Gastroesophageal sphincter (tissue), 4 donors: ENCODE results near the gene ITGA7. TPM values are rescaled to one million over a fixed set of nuclear protein-coding genes. Genes with fewer than 3 reads are reported as not detected.
A peak's percentile ranks its signal among the peaks of the same experiment; 100 is the strongest.

ENCODE experiments used
- ATAC-seq: fragments of 150-250 bp; one replicate; pipeline ENCODE4 v1.9.1; 2016; ENCODE audit warnings: mild to moderate bottlenecking, moderate library complexity
- H3K27ac ChIP-seq, 4 donors: fragments of 200-600 bp; sonication (generic) in 3 of 4; 1 replicate in 3 of 4; 2 replicates in 1 of 4; pipeline ENCODE4 v1.5.1; 2016 to 2019
- H3K27me3 ChIP-seq: fragments of 200-600 bp; sonication (generic); one replicate; pipeline ENCODE4 v1.5.1; 2019
- H3K36me3 ChIP-seq, 2 donors: fragments of 200-600 bp; sonication (generic); one replicate each; pipeline ENCODE4 v1.5.1; 2019; ENCODE audit warnings: control low read depth in 1 of 2
- H3K4me1 ChIP-seq, 3 donors: fragments of 200-600 bp; sonication (generic); 1 replicate in 2 of 3; 2 replicates in 1 of 3; pipeline ENCODE4 v1.5.1; 2016 to 2019; ENCODE audit warnings: control low read depth in 2 of 3
- H3K4me3 ChIP-seq, 2 donors: fragments of 200-600 bp; sonication (generic); one replicate each; pipeline ENCODE4 v1.5.1; 2019; ENCODE audit warnings: mild to moderate bottlenecking in 1 of 2, moderate library complexity in 1 of 2
- H3K9me3 ChIP-seq, 3 donors: fragments of 200-600 bp; sonication (generic); one replicate each; pipeline ENCODE4 v1.5.1; 2017 to 2019; ENCODE audit warnings: control low read depth in 2 of 3
- EP300 ChIP-seq: sonication (generic); formaldehyde crosslinking; IDR thresholded peaks from one replicate; pipeline ENCODE4 v1.6.1; 2017; ENCODE audit warnings: antibody characterized with exemption, mild to moderate bottlenecking
- POLR2A ChIP-seq, 2 donors: fragments of 450-650 bp; IDR thresholded peaks; one replicate each; pipeline ENCODE4 v1.6.1; 2017; ENCODE audit warnings: antibody characterized with exemption in 2 of 2, mild to moderate bottlenecking in 2 of 2, moderate library complexity in 1 of 2
- POLR2AphosphoS5 ChIP-seq: sonication (generic); formaldehyde crosslinking; IDR thresholded peaks from one replicate; pipeline ENCODE4 v1.6.1; 2017; ENCODE audit warnings: antibody characterized with exemption
- WGBS, 2 donors: methylation state at CpG; one replicate each; pipeline ENCODE4 v1.1.5; 2018; ENCODE audit warnings: low coverage in 1 of 2; 5-methylcytosine and 5-hydroxymethylcytosine counted together
- total RNA-seq, 4 donors: library from RNA; depleted of rRNA; stranded (reverse); fragments of >200 nt; gene quantifications; one replicate each; pipeline ENCODE4 v1.1.0, GENCODE V29; 2016
- TF ChIP-seq, protein P1 (sequence below), 4 experiments: fragments of 200-600 bp in 2 of 4; fragments of 450-650 bp in 2 of 4; sonication (generic) in 1 of 4; IDR thresholded peaks; one replicate each; pipeline ENCODE4 v1.5.1; 2017 to 2019; ENCODE audit warnings: antibody characterized with exemption in 4 of 4, mild to moderate bottlenecking in 2 of 4, moderate library complexity in 2 of 4

The ITGA7 gene, protein sequence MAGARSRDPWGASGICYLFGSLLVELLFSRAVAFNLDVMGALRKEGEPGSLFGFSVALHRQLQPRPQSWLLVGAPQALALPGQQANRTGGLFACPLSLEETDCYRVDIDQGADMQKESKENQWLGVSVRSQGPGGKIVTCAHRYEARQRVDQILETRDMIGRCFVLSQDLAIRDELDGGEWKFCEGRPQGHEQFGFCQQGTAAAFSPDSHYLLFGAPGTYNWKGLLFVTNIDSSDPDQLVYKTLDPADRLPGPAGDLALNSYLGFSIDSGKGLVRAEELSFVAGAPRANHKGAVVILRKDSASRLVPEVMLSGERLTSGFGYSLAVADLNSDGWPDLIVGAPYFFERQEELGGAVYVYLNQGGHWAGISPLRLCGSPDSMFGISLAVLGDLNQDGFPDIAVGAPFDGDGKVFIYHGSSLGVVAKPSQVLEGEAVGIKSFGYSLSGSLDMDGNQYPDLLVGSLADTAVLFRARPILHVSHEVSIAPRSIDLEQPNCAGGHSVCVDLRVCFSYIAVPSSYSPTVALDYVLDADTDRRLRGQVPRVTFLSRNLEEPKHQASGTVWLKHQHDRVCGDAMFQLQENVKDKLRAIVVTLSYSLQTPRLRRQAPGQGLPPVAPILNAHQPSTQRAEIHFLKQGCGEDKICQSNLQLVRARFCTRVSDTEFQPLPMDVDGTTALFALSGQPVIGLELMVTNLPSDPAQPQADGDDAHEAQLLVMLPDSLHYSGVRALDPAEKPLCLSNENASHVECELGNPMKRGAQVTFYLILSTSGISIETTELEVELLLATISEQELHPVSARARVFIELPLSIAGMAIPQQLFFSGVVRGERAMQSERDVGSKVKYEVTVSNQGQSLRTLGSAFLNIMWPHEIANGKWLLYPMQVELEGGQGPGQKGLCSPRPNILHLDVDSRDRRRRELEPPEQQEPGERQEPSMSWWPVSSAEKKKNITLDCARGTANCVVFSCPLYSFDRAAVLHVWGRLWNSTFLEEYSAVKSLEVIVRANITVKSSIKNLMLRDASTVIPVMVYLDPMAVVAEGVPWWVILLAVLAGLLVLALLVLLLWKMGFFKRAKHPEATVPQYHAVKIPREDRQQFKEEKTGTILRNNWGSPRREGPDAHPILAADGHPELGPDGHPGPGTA
- total RNA-seq: 100 to 1,000 TPM; 143 to 260 (median 182) TPM

DNA sequence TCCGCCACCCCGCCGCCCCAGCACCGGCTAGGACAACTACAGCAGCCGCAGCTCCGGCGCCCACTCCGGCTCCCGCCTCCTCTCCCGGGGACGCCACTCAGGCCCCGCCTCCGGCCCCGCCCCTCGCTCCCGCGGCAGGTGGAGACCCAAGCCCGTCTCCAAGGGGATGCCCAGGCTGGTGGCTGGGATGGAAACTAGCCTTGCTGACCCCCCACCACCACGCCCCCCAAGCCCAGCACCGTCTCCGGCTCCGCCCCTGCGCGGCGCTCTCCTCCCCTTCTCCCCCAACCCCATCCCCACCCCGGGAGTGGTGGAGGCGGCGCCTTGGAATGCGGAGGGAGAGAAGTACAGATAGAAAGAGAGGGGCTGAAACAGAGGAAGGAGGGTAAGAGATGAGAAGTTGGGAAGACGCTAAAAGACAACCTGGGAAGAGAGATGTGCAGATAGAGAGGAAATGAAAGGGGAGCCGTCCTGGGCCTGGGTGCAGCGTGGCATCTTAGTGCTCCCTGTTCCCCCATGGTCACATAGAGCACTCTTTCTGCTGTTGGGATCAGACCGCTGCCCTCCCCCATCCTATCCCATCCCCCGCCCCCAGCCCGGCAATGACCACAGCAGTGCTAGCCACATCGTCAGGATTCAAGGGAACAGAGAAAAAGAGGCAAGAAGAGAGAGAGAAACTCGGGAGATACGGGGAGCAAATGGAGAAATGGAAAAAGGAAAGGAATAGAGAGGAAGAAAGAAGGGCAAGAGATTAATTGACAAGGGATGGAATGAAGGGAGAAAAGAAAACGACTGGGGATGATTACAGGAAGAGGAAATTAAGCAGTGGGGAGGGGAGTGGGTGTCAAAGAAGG, at the start of gene ITGA7:
ITGA7 (minus strand) TSS at position 64 of the 854 bp plus-strand sequence. CDS start 222 bp downstream, outside the sequence.
- peaks cover 0 to 93% (median 17%) of the 10 kb centered on the region in 3 donors for H3K4me1 ChIP-seq

DNA sequence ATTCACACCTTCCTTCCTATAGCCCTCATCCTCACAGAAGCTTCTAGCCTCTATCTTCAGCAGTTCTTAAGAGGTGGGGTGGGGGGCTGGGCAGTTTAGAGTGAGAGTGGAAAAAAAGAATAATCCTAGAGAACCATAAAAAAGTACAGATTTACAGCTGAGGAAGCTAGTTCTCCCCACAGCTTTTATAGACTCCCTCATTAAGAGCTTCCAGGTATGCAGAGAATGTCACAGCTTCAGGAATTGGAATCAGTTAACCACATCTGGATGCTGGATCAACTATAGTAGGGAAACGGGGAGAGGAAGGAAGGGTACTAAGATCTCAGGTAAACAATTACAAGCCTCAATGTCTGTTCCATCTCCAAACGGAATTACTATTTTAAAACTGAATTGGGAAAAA, 47.5 kb upstream of the ITGA7 start:
- H3K9me3 ChIP-seq: no peaks in the 10 kb centered on the region
- H3K4me3 ChIP-seq: no peak overlapping the region
- 30 to 43% methylated on average over 2 of the region's 2 CpGs for WGBS, 2 donors
- no peak overlapping the region for H3K27ac ChIP-seq
- H3K27me3 ChIP-seq: no peaks in the 10 kb centered on the region
- ATAC-seq: no peak
- TF ChIP-seq EP300 (no peak), POLR2AphosphoS5 (no peak), POLR2A (IDR thresholded peaks at IDR 0.05) (no peak)
- H3K4me1 ChIP-seq: no peaks in the 10 kb centered on the region
- peaks cover 2 to 98% of the 10 kb centered on the region in 2 donors for H3K36me3 ChIP-seq

More for the DNA sequence above, at the start of gene ITGA7:
- ATAC-seq: peak; percentile 76
- Histone ChIP-seq H3K36me3 (no peaks in the 10 kb centered on the region), H3K27me3 (no peaks in the 10 kb centered on the region), H3K9me3 (no peaks in the 10 kb centered on the region), H3K4me3 (peak within 1 kb of the TSS; percentile 83 to 85), H3K27ac (peak within 1 kb of the TSS; percentile 86 to 97 (median 96))
- TF ChIP-seq POLR2A (IDR thresholded peaks at IDR 0.05) (peak; percentile 38 to 47), EP300 (no peak), POLR2AphosphoS5 (peak; percentile 70)
- TF ChIP-seq, protein P1, sequence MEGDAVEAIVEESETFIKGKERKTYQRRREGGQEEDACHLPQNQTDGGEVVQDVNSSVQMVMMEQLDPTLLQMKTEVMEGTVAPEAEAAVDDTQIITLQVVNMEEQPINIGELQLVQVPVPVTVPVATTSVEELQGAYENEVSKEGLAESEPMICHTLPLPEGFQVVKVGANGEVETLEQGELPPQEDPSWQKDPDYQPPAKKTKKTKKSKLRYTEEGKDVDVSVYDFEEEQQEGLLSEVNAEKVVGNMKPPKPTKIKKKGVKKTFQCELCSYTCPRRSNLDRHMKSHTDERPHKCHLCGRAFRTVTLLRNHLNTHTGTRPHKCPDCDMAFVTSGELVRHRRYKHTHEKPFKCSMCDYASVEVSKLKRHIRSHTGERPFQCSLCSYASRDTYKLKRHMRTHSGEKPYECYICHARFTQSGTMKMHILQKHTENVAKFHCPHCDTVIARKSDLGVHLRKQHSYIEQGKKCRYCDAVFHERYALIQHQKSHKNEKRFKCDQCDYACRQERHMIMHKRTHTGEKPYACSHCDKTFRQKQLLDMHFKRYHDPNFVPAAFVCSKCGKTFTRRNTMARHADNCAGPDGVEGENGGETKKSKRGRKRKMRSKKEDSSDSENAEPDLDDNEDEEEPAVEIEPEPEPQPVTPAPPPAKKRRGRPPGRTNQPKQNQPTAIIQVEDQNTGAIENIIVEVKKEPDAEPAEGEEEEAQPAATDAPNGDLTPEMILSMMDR (IDR thresholded peaks at IDR 0.05): no peak
- WGBS, 2 donors: 0 to 4% methylated on average over 1 to 6 of the region's 39 CpGs

- Histone ChIP-seq H3K27ac (no peak overlapping the region), H3K4me1 (peaks cover 0 to 47% (median 25%) of the 10 kb centered on the region in 3 donors), H3K36me3 (peaks cover 2 to 47% of the 10 kb centered on the region in 2 donors), H3K9me3 (no peaks in the 10 kb centered on the region), H3K4me3 (no peak overlapping the region), H3K27me3 (no peaks in the 10 kb centered on the region)
- ATAC-seq: no peak
- no peak for TF ChIP-seq EP300
- 96 to 100% methylated on average over 2 of the region's 18 CpGs for WGBS, 2 donors
Measured at GRCh38 chr12:55748230-55748993, 40.7 kb upstream of the ITGA7 start.

DNA sequence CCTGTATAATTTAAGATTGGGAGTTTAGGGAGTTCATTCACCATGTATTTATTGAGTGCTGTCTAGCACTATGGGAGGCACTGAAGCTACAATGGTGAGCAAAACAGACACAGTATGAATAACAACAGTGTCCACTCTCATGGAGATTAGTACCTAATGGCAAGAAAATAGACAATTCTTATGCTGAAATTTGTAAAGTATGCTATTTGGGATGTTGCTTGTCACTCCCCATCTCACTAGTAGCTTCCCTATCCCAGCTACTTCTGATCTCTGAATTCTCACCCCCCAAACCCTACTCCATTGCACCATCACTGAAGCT, 39.2 kb upstream of the ITGA7 start:
- H3K9me3 ChIP-seq: no peaks in the 10 kb centered on the region
- H3K27ac ChIP-seq: no peak overlapping the region
- TF ChIP-seq POLR2A (IDR thresholded peaks at IDR 0.05) (no peak), EP300 (no peak), POLR2AphosphoS5 (no peak)
- TF ChIP-seq, protein P1 (IDR thresholded peaks at IDR 0.05): no peak
- H3K4me3 ChIP-seq: no peak overlapping the region
- peaks cover 0 to 57% (median 31%) of the 10 kb centered on the region in 3 donors for H3K4me1 ChIP-seq
- H3K27me3 ChIP-seq: no peaks in the 10 kb centered on the region
- peaks cover 2 to 32% of the 10 kb centered on the region in 2 donors for H3K36me3 ChIP-seq
- no peak for ATAC-seq
